Bronchial epithelial cell (primary cell): ENCODE measurements around the gene AKR7A3. TPM values are rescaled to one million over a fixed set of nuclear protein-coding genes. Genes with fewer than 3 reads are reported as not detected.

Experiments
- DNase-seq: peaks from one replicate; pipeline ENCODE4 v3.0.0-alpha.2; 2010; ENCODE audit warnings: low read depth
- FAIRE-seq: peaks from 2 replicates; lab custom pipeline; 2011; peaks lifted over from hg19 to GRCh38; lab: Jason Lieb, UNC
- H3K27me3 ChIP-seq: 2 replicates; pipeline ENCODE4 v1.5.1; 2011; ENCODE audit warnings: low read length; ENCODE audit not compliant: control insufficient read depth, insufficient read depth
- H3K36me3 ChIP-seq: 2 replicates; pipeline ENCODE4 v1.5.1; 2011; ENCODE audit warnings: low read length; ENCODE audit not compliant: control insufficient read depth, insufficient read depth
- H3K4me3 ChIP-seq: 2 replicates; pipeline ENCODE4 v1.5.1; 2011; ENCODE audit warnings: mild to moderate bottlenecking, low read depth, low read length, control low read depth
- CTCF ChIP-seq: IDR thresholded peaks from 2 replicates; pipeline ENCODE4 v1.5.1; 2011; ENCODE audit warnings: mild to moderate bottlenecking, moderate library complexity, low read length, control low read depth, inconsistent platforms; ENCODE audit not compliant: insufficient read depth, severe bottlenecking
- total RNA-seq: library from RNA; depleted of rRNA; stranded (reverse); fragments of >200 nt; gene quantifications from 2 replicates; pipeline ENCODE4 v1.2.1, GENCODE V29; 2014

Gene AKR7A3
- total RNA-seq, 1 donor from 2014 or later: 0.26 TPM

- no peak for FAIRE-seq
- H3K36me3 ChIP-seq: peaks cover 28% of the 10 kb centered on the region
- H3K4me3 ChIP-seq: no peak overlapping the region
- no peaks in the 10 kb centered on the region for H3K27me3 ChIP-seq
- no peak for DNase-seq
- no peak for TF ChIP-seq CTCF
Measured at GRCh38 chr1:19324665-19324990, 36.1 kb upstream of the AKR7A3 start.

- FAIRE-seq: no peak
- Histone ChIP-seq H3K4me3 (no peak overlapping the region), H3K36me3 (peaks cover 28% of the 10 kb centered on the region), H3K27me3 (no peaks in the 10 kb centered on the region)
- no peak for TF ChIP-seq CTCF
- DNase-seq: no peak
Measured at GRCh38 chr1:19323987-19324664, 35.6 kb upstream of the AKR7A3 start.

GRCh38 chr1:19322481-19322880 lies 33.9 kb upstream of the AKR7A3 start:
- Histone ChIP-seq H3K36me3 (peaks cover 30% of the 10 kb centered on the region), H3K4me3 (no peak overlapping the region), H3K27me3 (no peaks in the 10 kb centered on the region)
- DNase-seq (no peak), FAIRE-seq (no peak)
- no peak for TF ChIP-seq CTCF

- FAIRE-seq: no peak
- no peak for DNase-seq
- no peaks in the 10 kb centered on the region for H3K27me3 ChIP-seq
- peaks cover 23% of the 10 kb centered on the region for H3K36me3 ChIP-seq
- TF ChIP-seq CTCF: no peak
- H3K4me3 ChIP-seq: no peak overlapping the region
Measured at GRCh38 chr1:19321071-19321470, 32.5 kb upstream of the AKR7A3 start.

- H3K4me3 ChIP-seq: no peak overlapping the region
- no peak for FAIRE-seq
- TF ChIP-seq CTCF: no peak
Measured at GRCh38 chr1:19319196-19319595, 30.6 kb upstream of the AKR7A3 start.

More at GRCh38 chr1:19319196-19319595, 30.6 kb upstream of the AKR7A3 start:
- H3K36me3 ChIP-seq: peaks cover 9% of the 10 kb centered on the region
- H3K27me3 ChIP-seq: no peaks in the 10 kb centered on the region
- DNase-seq: peak; percentile 52
